Suprapubic skin (tissue), 4 donors: ENCODE results near the gene P3H1.
A peak's percentile ranks its signal among the peaks of the same experiment; 100 is the strongest.

Experiments
- EP300 ChIP-seq: sonication (generic); formaldehyde crosslinking; IDR thresholded peaks from one replicate; pipeline ENCODE4 v1.6.1; 2017; ENCODE audit warnings: antibody characterized with exemption
- POLR2A ChIP-seq, 2 donors: fragments of 450-650 bp; IDR thresholded peaks; one replicate each; pipeline ENCODE4 v1.6.1; 2017; ENCODE audit warnings: antibody characterized with exemption in 2 of 2, mild to moderate bottlenecking in 2 of 2, moderate library complexity in 2 of 2
- POLR2AphosphoS5 ChIP-seq, 3 donors: sonication (generic); formaldehyde crosslinking; IDR thresholded peaks; one replicate each; pipeline ENCODE4 v1.6.1; 2017; ENCODE audit warnings: antibody characterized with exemption in 3 of 3
- TF ChIP-seq, protein P1 (sequence below), 2 donors: fragments of 200-600 bp in 1 of 2; fragments of 450-650 bp in 1 of 2; sonication (generic) in 1 of 2; IDR thresholded peaks; one replicate each; pipeline ENCODE4 v1.5.1; 2016 to 2019; ENCODE audit warnings: antibody characterized with exemption in 2 of 2, mild to moderate bottlenecking in 1 of 2, moderate library complexity in 1 of 2

DNA sequence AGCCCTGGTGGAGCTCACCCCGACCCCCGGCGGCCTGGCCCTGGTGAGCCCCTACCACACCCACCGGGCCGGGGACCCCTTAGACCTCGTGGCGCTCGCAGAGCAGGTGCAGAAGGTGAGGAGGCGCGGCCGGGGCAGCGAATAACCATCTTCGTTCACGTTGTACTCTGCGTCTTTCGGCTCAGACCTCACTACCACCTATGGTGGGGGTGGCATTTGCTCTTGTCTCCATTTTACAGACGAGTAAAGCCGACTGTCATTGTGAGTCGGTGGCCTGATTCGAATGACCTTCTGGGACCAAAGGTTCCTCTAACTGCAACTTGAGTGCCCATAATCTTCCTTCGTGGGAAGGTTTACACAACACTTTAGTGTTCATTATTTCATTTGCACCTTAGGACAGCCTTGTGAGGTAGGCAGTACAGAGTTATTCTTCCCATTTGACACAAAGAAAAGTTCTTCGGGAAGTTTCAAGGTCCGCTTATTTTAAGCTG, 727 bp upstream of the P3H1 start:
- TF ChIP-seq, protein P1, sequence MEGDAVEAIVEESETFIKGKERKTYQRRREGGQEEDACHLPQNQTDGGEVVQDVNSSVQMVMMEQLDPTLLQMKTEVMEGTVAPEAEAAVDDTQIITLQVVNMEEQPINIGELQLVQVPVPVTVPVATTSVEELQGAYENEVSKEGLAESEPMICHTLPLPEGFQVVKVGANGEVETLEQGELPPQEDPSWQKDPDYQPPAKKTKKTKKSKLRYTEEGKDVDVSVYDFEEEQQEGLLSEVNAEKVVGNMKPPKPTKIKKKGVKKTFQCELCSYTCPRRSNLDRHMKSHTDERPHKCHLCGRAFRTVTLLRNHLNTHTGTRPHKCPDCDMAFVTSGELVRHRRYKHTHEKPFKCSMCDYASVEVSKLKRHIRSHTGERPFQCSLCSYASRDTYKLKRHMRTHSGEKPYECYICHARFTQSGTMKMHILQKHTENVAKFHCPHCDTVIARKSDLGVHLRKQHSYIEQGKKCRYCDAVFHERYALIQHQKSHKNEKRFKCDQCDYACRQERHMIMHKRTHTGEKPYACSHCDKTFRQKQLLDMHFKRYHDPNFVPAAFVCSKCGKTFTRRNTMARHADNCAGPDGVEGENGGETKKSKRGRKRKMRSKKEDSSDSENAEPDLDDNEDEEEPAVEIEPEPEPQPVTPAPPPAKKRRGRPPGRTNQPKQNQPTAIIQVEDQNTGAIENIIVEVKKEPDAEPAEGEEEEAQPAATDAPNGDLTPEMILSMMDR (IDR thresholded peaks at IDR 0.05), result no peak
- TF ChIP-seq POLR2A (IDR thresholded peaks at IDR 0.05) (no peak), POLR2AphosphoS5 (IDR thresholded peaks at IDR 0.05) (no peak), EP300 (peak; percentile 23)
